Activated T-helper 2 cell treated with anti-CD3 and anti-CD28 coated beads, Interferon-gamma antibody, Interleukin-2, Interleukin-4, amounts not matched to agents 10 μg/mL and 5 μg/mL and 100 μg/mL, durations not matched to agents 14 hours and 24 hours and 36 hours (primary cell): ENCODE results near the gene DAB1. TPM values are rescaled to one million over a fixed set of nuclear protein-coding genes. Genes with fewer than 3 reads are reported as not detected.

ENCODE experiments used
- DNase-seq: peaks from one replicate; pipeline ENCODE4 v3.0.0; 2021; ENCODE audit warnings: low spot score
- H3K27ac Mint-ChIP-seq: one replicate; pipeline ENCODE4 v1.8.0; 2021; ENCODE audit warnings: mixed read lengths
- H3K27me3 Mint-ChIP-seq: one replicate; pipeline ENCODE4 v1.8.0; 2021; ENCODE audit warnings: low read depth, mixed read lengths
- H3K36me3 Mint-ChIP-seq: one replicate; pipeline ENCODE4 v1.8.0; 2021; ENCODE audit warnings: low read depth, mixed read lengths
- H3K4me1 Mint-ChIP-seq: one replicate; pipeline ENCODE4 v1.8.0; 2021; ENCODE audit warnings: low read depth, mixed read lengths
- H3K4me3 Mint-ChIP-seq: one replicate; pipeline ENCODE4 v1.8.0; 2021; ENCODE audit warnings: low read depth, mild to moderate bottlenecking, moderate library complexity, mixed read lengths
- H3K9me3 Mint-ChIP-seq: one replicate; pipeline ENCODE4 v1.8.0; 2021; ENCODE audit warnings: mixed read lengths
- intact Hi-C: fragments of 100-400 bp; cut with micrococcal nuclease; formaldehyde crosslinking; loops from one replicate; pipeline ENCODE4 v1.15.1; 2023
- total RNA-seq: library from RNA; stranded (reverse); gene quantifications from 2 replicates; pipeline ENCODE4 v1.2.3, GENCODE V29; 2022

Gene DAB1
- total RNA-seq, 1 donor from 2014 or later = not detected

- no peak overlapping the region for H3K27ac Mint-ChIP-seq
- no peaks in the 10 kb centered on the region for H3K27me3 Mint-ChIP-seq
- H3K36me3 Mint-ChIP-seq = no peaks in the 10 kb centered on the region
- no peaks in the 10 kb centered on the region for H3K4me1 Mint-ChIP-seq
- no peak overlapping the region for H3K4me3 Mint-ChIP-seq
- H3K9me3 Mint-ChIP-seq = no peaks in the 10 kb centered on the region
- DNase-seq = no peak
- intact Hi-C loops = no loop called here
These were observed 359.3 kb downstream of the DAB1 start for GRCh38 chr1:57064379-57065140.

GRCh38 chr1:57063406-57064125 lies 360.3 kb downstream of the DAB1 start:
- no peaks in the 10 kb centered on the region for H3K36me3 Mint-ChIP-seq
- no peak overlapping the region for H3K27ac Mint-ChIP-seq
- H3K9me3 Mint-ChIP-seq = no peaks in the 10 kb centered on the region
- H3K27me3 Mint-ChIP-seq = no peaks in the 10 kb centered on the region
- no peak overlapping the region for H3K4me3 Mint-ChIP-seq
- no peak for DNase-seq
- no peaks in the 10 kb centered on the region for H3K4me1 Mint-ChIP-seq
- intact Hi-C loops = no loop called here

GRCh38 chr1:57061369-57061768 lies 362.5 kb downstream of the DAB1 start:
- Mint-ChIP-seq H3K27ac (no peak overlapping the region), H3K4me3 (no peak overlapping the region), H3K36me3 (no peaks in the 10 kb centered on the region), H3K27me3 (no peaks in the 10 kb centered on the region), H3K4me1 (no peaks in the 10 kb centered on the region), H3K9me3 (no peaks in the 10 kb centered on the region)
- DNase-seq = no peak
- intact Hi-C loops = no loop called here

GRCh38 chr1:57060451-57060850 lies 363.4 kb downstream of the DAB1 start:
- Mint-ChIP-seq H3K36me3 (no peaks in the 10 kb centered on the region), H3K27me3 (no peaks in the 10 kb centered on the region), H3K9me3 (no peaks in the 10 kb centered on the region), H3K27ac (no peak overlapping the region), H3K4me1 (no peaks in the 10 kb centered on the region), H3K4me3 (no peak overlapping the region)
- DNase-seq = no peak
- intact Hi-C loops = no loop called here

GRCh38 chr1:57058652-57059501 lies 365.0 kb downstream of the DAB1 start:
- Mint-ChIP-seq H3K27ac (no peak overlapping the region), H3K9me3 (no peaks in the 10 kb centered on the region), H3K36me3 (no peaks in the 10 kb centered on the region), H3K27me3 (no peaks in the 10 kb centered on the region), H3K4me3 (no peak overlapping the region), H3K4me1 (no peaks in the 10 kb centered on the region)
- DNase-seq = no peak
- intact Hi-C loops = no loop called here

GRCh38 chr1:57048856-57049255 lies 375.0 kb downstream of the DAB1 start:
- H3K4me3 Mint-ChIP-seq = no peak overlapping the region
- no peaks in the 10 kb centered on the region for H3K4me1 Mint-ChIP-seq
- intact Hi-C loops = no loop called here
- H3K36me3 Mint-ChIP-seq = no peaks in the 10 kb centered on the region
- no peaks in the 10 kb centered on the region for H3K27me3 Mint-ChIP-seq
- DNase-seq = no peak
- no peaks in the 10 kb centered on the region for H3K9me3 Mint-ChIP-seq
- H3K27ac Mint-ChIP-seq = no peak overlapping the region

GRCh38 chr1:57046462-57046861 lies 377.4 kb downstream of the DAB1 start:
- Mint-ChIP-seq H3K27me3 (no peaks in the 10 kb centered on the region), H3K36me3 (no peaks in the 10 kb centered on the region)

GRCh38 chr1:57041901-57042300 lies 382.0 kb downstream of the DAB1 start:
- intact Hi-C loops = no loop called here
- H3K4me3 Mint-ChIP-seq = no peak overlapping the region
- H3K36me3 Mint-ChIP-seq = no peaks in the 10 kb centered on the region
- no peak overlapping the region for H3K27ac Mint-ChIP-seq
- H3K4me1 Mint-ChIP-seq = no peaks in the 10 kb centered on the region
- H3K9me3 Mint-ChIP-seq = no peaks in the 10 kb centered on the region
- DNase-seq = no peak
- H3K27me3 Mint-ChIP-seq = no peaks in the 10 kb centered on the region

More at GRCh38 chr1:57046462-57046861, 377.4 kb downstream of the DAB1 start:
- DNase-seq = no peak
- H3K9me3 Mint-ChIP-seq = no peaks in the 10 kb centered on the region
- no peak overlapping the region for H3K27ac Mint-ChIP-seq
- intact Hi-C loops = no loop called here
- no peaks in the 10 kb centered on the region for H3K4me1 Mint-ChIP-seq
- no peak overlapping the region for H3K4me3 Mint-ChIP-seq

- no peak overlapping the region for H3K4me3 Mint-ChIP-seq
- DNase-seq = no peak
- intact Hi-C loops = no loop called here
- H3K36me3 Mint-ChIP-seq = no peaks in the 10 kb centered on the region
- no peaks in the 10 kb centered on the region for H3K27me3 Mint-ChIP-seq
- H3K27ac Mint-ChIP-seq = no peak overlapping the region
- no peaks in the 10 kb centered on the region for H3K4me1 Mint-ChIP-seq
- H3K9me3 Mint-ChIP-seq = no peaks in the 10 kb centered on the region
These were observed 383.0 kb downstream of the DAB1 start for GRCh38 chr1:57040811-57041210.

- Mint-ChIP-seq H3K9me3 (no peaks in the 10 kb centered on the region), H3K4me3 (no peak overlapping the region), H3K4me1 (no peaks in the 10 kb centered on the region), H3K36me3 (no peaks in the 10 kb centered on the region), H3K27me3 (no peaks in the 10 kb centered on the region), H3K27ac (no peak overlapping the region)
- DNase-seq = no peak
- intact Hi-C loops = no loop called here
These were observed 386.9 kb downstream of the DAB1 start for GRCh38 chr1:57036641-57037579.

GRCh38 chr1:57034713-57035112 lies 389.1 kb downstream of the DAB1 start:
- no peak for DNase-seq
- intact Hi-C loops = no loop called here
- Mint-ChIP-seq H3K4me1 (no peaks in the 10 kb centered on the region), H3K4me3 (no peak overlapping the region), H3K9me3 (no peaks in the 10 kb centered on the region), H3K27ac (no peak overlapping the region), H3K36me3 (no peaks in the 10 kb centered on the region), H3K27me3 (no peaks in the 10 kb centered on the region)
